ENCODE data around the gene EXTL1. TPM values are rescaled to one million over a fixed set of nuclear protein-coding genes. Genes with fewer than 3 reads are reported as not detected.

Gene EXTL1
- total and polyA plus RNA-seq, 4 donors, result 0.08 to 0.63 (median 0.31) TPM

GRCh38 chr1:26059906-26060305 is 38.3 kb downstream of the EXTL1 start:
- peaks cover 0 to 8% (median 0%) of the 10 kb centered on the region in 5 donors for H3K4me1 ChIP-seq (ENCODE audit: control insufficient read depth in 5 of 5, insufficient read depth in 5 of 5, low read length in 5 of 5)
- H3K9ac ChIP-seq (ENCODE audit: insufficient read depth in 1 of 2, low read length in 2 of 2), result no peak overlapping the region
- H3K9me3 ChIP-seq (ENCODE audit: control insufficient read depth in 4 of 4, insufficient read depth in 3 of 4, low read length in 3 of 4), result peaks cover 0 to 1% (median 0%) of the 10 kb centered on the region in 4 donors
- H3K36me3 ChIP-seq (ENCODE audit: control insufficient read depth in 4 of 4, insufficient read depth in 4 of 4, low read length in 4 of 4), result peaks cover 0 to 26% (median 0%) of the 10 kb centered on the region in 4 donors
- ATAC-seq (ENCODE audit: insufficient read depth, low FRiP score) (no peak), DNase-seq (no peak)
- H3K27me3 ChIP-seq (ENCODE audit: control insufficient read depth in 3 of 3, insufficient read depth in 3 of 3, low read length in 2 of 3), result peaks cover 0 to 3% (median 0%) of the 10 kb centered on the region in 3 donors
- no peak for TF ChIP-seq CTCF (IDR thresholded peaks at IDR 0.05; ENCODE audit: control extremely low read depth, extremely low read depth)
- peak overlapping the region in 1 of 2 donors; percentile 53 for H3K27ac ChIP-seq (ENCODE audit: low read depth in 1 of 2, low read length in 1 of 2)
- H3K4me3 ChIP-seq, result no peak overlapping the region
- WGBS, 2 donors, result 66 to 85% methylated on average over 7 of the region's 7 CpGs

GRCh38 chr1:26060832-26061574 is 39.4 kb downstream of the EXTL1 start:
- TF ChIP-seq CTCF (IDR thresholded peaks at IDR 0.05; ENCODE audit: control extremely low read depth, extremely low read depth), result no peak
- H3K27ac ChIP-seq (ENCODE audit: low read depth in 1 of 2, low read length in 1 of 2), result no peak overlapping the region
- no peak overlapping the region for H3K4me3 ChIP-seq
- WGBS, 2 donors, result 81 to 85% methylated on average over 12 of the region's 12 CpGs
- ATAC-seq (ENCODE audit: insufficient read depth, low FRiP score) (no peak), DNase-seq (no peak)
- peaks cover 0 to 1% (median 0%) of the 10 kb centered on the region in 4 donors for H3K9me3 ChIP-seq (ENCODE audit: control insufficient read depth in 4 of 4, insufficient read depth in 3 of 4, low read length in 3 of 4)
- peaks cover 0 to 8% (median 0%) of the 10 kb centered on the region in 5 donors for H3K4me1 ChIP-seq (ENCODE audit: control insufficient read depth in 5 of 5, insufficient read depth in 5 of 5, low read length in 5 of 5)
- peaks cover 0 to 3% (median 3%) of the 10 kb centered on the region in 3 donors for H3K27me3 ChIP-seq (ENCODE audit: control insufficient read depth in 3 of 3, insufficient read depth in 3 of 3, low read length in 2 of 3)
- H3K36me3 ChIP-seq (ENCODE audit: control insufficient read depth in 4 of 4, insufficient read depth in 4 of 4, low read length in 4 of 4), result peaks cover 0 to 26% (median 0%) of the 10 kb centered on the region in 4 donors
- no peak overlapping the region for H3K9ac ChIP-seq (ENCODE audit: insufficient read depth in 1 of 2, low read length in 2 of 2)

- H3K36me3 ChIP-seq (ENCODE audit: control insufficient read depth in 4 of 4, insufficient read depth in 4 of 4, low read length in 4 of 4), result peaks cover 0 to 16% (median 0%) of the 10 kb centered on the region in 4 donors
- peak overlapping the region in 1 of 2 donors; percentile 96 for H3K27ac ChIP-seq (ENCODE audit: low read depth in 1 of 2, low read length in 1 of 2)
- H3K4me3 ChIP-seq, result no peak overlapping the region
- H3K9ac ChIP-seq (ENCODE audit: insufficient read depth in 1 of 2, low read length in 2 of 2), result no peak overlapping the region
- ATAC-seq (ENCODE audit: insufficient read depth, low FRiP score), result no peak
- WGBS, 2 donors, result 66 to 89% methylated on average over 3 of the region's 3 CpGs
- no peaks in the 10 kb centered on the region for H3K9me3 ChIP-seq (ENCODE audit: control insufficient read depth in 4 of 4, insufficient read depth in 3 of 4, low read length in 3 of 4)
- no peak for DNase-seq
- peaks cover 0 to 7% (median 2%) of the 10 kb centered on the region in 5 donors for H3K4me1 ChIP-seq (ENCODE audit: control insufficient read depth in 5 of 5, insufficient read depth in 5 of 5, low read length in 5 of 5)
- H3K27me3 ChIP-seq (ENCODE audit: control insufficient read depth in 3 of 3, insufficient read depth in 3 of 3, low read length in 2 of 3), result peaks cover 0 to 4% (median 3%) of the 10 kb centered on the region in 3 donors
- no peak for TF ChIP-seq CTCF (IDR thresholded peaks at IDR 0.05; ENCODE audit: control extremely low read depth, extremely low read depth)
Observed at GRCh38 chr1:26064553-26064952, 43.0 kb downstream of the EXTL1 start.

Data from lung (tissue), 12 donors.